SHP77 (cell line): ENCODE results near the gene NIPBL.
"Not testable (repeated sequence)": the region's sequence is repeated elsewhere in the genome, so short reads cannot be mapped to it uniquely, and the experiment has no call there.

Experiments
- DNase-seq, 2 experiments: peaks; one replicate each; lab custom pipeline; 2025; lab: John Stamatoyannopoulos, UW

The NIPBL gene

DNA sequence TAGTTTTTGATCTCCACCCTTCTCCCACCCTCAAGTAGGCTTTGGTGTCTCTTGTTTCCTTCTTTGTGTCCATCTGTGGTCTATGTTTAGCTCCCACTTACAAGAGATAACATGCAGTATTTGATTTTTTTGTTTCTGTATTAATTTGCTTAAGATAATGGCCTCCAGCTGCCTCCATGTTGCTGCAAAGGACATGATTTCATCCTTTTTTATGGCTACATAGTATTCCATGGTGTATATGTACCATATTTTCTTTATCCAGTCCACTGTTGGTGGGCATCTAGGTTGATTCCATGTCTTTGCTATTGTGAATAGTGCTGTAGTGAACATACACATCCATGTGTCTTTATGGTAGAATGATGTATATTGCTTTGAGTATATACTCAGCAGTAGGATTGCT lies 24.5 kb downstream of the NIPBL start:
- not testable (repeated sequence) for DNase-seq

DNA sequence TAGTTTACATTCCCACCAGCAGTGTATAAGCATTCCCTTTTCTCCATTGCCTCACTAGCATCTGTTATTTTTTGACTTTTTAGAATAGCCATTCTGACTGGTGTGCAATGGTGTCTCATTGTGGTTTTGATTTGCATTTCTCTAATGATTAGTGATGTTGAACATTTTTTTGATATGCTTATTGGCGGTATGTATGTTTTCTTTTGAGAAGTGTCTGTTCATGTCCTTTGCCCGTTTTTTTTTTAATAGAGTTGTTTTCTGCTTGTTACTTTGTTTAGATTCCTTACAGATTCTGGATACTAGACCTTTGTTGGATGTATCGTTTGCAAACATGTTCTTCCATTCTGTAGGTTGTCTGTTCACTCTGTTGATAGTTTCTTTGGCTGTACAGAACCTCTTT lies 25.3 kb downstream of the NIPBL start:
- DNase-seq, result no peak

DNA sequence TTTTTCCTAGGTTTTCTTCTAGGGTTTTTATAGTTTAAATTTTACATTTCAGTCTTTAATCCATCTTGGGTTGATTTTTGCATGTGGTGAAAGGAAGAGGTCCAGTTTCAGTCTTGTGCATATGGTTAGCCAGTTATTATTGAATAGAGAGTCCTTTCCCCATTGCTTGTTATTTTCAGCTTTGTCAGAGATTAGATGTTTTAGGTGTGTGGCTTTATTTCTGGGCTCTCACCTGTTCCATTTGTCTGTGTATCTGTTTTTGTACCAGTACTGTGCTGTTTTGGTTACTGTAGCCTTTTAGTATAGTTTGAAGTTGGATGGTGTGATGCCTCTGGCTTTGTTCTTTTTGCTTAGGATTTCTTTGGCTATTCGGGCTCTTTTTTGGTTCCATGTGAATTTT lies 25.8 kb downstream of the NIPBL start:
- DNase-seq, result no peak

DNA sequence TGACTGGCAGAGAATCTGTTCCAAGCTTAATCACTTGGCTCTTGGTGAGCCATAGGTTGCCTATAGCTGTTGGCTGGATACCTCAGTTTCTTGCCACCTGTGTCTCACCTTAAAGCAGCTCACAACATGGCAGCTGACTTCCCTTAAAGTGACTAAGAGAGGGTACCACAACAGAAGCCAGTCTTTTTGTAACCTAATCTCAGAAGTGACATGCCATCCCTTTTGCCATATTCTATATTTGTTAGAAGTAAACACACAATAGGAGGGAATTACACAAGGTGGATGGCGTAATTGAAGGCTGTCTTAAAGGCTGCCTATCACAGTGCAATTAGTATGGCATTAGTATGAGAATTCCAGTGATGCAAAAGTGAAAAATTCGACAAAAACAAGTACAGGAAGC lies 28.1 kb downstream of the NIPBL start:
- no peak for DNase-seq

DNA sequence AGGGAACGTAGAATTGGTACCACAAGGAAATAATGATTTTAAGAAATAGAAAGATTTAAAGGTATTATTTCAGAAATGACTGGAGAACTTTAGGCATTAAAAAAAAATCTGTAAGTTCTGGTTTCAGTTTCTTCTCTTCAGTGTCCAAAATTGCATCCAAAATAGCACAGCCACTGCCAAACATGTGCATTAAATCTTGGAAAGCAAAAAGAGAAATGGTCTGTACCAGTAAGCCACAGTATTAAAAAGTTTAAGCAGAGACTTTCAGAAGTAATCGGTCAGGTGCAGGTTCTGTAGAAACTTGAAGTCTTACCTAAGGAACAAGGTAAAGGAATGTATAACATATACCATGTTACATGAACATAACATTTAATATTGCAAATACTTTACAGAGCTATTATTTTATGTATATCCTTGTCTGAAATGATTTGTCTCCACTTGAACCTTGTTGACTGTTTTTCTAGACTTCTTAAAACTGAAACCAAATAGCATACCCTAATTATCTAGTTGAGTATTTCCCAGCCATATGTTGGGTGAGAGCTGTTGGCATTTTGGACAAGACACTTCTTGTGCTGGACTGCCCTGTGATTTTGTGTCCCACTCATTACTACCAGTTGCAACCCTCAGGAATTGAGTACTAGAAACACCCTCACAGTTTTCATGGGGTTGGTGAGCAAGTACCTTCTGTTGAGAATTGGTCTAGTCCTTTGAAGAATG lies 32.1 kb downstream of the NIPBL start:
- no peak for DNase-seq

DNA sequence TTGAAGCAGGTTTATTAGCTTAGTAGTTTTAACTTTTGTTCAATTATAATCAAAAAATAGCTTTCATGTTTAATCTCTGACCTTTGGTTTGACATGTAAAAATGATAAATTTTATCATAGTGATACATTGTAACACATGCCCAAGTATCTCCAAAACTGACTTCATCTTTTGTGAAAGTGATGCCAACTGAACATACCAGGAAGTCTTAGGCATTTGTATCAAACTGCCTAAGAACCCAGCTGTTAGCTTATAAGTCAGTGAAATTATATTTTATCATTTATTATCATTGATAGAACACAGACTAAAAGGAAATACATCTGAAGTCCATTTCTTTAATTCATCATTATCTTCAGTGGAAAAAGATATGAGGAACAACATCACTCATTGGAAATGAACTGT lies 39.1 kb downstream of the NIPBL start:
- no peak for DNase-seq

DNA sequence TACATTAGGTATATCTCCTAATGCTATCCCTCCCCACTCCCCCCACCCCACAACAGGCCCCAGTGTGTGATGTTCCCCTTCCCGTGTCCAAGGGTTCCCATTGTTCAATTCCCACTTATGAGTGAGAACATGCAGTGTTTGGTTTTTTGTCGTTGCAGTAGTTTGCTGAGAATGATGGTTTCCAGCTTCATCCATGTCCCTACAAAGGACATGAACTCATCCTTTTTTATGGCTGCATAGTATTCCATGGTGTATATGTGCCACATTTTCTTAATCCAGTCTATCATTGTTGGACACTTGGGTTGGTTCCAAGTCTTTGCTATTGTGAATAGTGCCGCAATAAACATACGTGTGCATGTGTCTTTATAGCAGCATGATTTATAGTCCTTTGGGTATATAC lies 40.0 kb downstream of the NIPBL start:
- not testable (repeated sequence) for DNase-seq

DNA sequence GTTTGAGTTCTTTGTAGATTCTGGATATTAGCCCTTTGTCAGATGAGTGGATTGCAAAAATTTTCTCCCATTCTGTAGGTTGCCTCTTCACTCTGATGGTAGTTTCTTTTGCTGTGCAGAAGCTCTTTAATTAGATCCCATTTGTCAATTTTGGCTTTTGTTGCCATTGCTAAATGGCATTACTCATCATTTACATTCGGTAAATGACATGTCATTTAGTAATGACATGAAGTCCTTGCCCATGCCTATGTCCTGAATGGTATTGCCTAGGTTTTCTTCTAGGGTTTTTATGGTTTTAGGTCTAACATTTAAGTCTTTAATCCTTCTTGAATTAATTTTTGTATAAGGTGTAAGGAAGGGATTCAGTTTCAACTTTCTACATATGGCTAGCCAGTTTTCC lies 40.8 kb downstream of the NIPBL start:
- DNase-seq, result not testable (repeated sequence)

DNA sequence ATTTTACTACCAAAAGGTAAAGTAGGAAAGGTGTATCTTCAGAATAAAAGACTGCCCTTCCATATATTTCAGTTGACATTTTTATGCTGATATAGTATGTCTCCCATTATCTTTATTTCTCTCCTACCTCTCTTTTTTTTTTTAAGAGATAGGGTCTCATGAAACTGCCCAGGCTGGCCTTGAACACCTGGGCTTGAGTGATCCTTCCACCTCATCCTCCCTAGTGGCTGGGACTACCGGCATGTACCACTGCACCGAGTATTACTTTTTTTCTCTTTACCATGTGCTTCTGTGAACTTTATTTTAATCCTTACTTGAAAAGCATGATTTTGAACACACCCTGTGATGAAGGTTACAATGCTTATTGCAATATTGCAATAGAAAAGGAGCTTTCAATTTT lies 42.7 kb downstream of the NIPBL start:
- no peak for DNase-seq

DNA sequence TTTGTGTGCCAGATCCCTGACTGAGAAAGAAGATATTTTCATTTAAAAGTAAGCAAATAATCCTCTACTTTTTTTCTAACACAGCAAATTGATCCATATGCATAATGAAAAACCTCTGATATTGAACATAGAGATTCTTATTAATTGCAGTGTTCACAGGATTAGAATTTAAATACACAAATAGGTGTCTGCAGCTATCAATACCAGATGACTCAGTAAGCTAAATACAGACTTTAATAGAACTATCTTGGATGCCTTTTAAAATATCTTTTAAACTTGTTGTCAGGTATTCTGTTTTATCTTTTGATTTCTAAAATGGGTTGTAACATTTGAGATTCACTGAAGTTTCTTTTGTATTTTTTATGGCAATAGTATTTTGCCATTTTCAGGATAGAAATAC lies 43.1 kb downstream of the NIPBL start:
- DNase-seq, result no peak

DNA sequence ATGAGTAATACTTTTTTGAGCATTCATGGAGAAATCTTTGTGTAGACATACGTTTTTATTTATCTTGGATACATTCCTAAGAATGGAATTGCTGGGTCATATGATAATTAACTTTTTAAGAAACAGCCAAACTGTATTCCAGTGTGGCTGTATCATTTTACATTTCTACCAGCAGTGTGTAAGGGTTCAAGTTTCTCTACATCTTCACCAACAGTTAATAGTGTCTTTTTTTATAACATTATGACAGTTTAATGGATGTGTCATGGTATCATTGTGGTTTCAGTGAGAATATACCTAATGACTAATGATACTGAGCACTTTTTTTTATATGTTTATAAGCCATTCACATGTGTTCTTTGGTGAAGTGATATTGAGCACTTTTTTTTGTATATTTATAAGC lies 52.4 kb downstream of the NIPBL start:
- DNase-seq, result no peak

DNA sequence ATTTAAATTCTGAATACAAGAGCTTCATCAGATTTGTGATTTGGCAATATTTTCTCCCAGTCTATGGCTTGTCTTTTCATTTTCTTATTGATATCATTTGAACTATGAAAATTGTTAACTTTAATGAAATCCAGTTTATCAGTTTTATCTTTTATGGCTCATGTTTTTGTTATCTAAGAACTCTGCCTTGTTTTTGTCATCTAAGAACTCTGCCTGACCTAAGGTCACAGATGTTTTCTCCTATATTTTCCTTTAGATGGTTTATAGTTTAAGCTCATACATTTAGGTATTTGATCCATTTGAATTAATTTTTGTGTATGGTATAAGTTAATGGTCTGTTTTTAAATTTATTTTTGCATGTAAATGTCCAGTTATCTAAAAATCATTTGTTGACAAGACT lies 52.9 kb downstream of the NIPBL start:
- no peak for DNase-seq

DNA sequence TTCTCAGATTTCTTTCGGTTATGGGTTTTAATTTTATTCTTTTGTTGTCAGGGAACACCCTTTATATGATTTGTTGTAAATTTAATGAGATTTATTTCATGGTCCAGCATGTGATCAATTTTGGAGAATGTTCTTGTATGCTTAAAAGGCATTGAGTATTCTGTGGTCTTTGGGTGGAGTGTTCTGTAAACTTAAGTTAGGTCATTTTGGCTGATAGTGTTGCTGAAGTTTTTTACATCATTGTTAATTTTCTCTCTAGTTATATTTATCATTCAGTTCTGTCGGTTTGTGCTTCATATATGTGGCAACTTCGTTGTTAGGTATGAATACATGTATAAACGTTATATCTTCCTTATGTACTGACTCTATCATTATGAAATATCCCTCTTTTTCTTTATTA lies 55.5 kb downstream of the NIPBL start:
- no peak for DNase-seq

DNA sequence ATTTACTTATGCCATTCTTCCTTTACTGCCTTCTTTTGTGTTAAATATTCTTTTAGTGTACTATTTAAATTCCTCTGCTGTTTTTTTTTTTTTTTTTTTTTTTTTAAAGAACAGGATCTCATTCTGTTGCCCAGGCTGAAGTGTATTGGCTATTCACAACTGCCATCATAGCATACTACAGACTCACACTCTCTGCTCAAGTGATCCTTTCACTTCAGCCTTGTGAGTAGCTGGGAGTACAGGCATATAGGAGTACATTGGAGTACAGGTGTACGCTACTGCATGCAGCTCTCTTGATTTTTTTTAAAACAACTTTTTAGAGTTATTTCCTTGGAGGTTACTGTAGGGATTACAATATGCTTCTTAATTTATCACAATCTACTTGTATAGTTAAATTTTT lies 56.1 kb downstream of the NIPBL start:
- DNase-seq, result no peak

DNA sequence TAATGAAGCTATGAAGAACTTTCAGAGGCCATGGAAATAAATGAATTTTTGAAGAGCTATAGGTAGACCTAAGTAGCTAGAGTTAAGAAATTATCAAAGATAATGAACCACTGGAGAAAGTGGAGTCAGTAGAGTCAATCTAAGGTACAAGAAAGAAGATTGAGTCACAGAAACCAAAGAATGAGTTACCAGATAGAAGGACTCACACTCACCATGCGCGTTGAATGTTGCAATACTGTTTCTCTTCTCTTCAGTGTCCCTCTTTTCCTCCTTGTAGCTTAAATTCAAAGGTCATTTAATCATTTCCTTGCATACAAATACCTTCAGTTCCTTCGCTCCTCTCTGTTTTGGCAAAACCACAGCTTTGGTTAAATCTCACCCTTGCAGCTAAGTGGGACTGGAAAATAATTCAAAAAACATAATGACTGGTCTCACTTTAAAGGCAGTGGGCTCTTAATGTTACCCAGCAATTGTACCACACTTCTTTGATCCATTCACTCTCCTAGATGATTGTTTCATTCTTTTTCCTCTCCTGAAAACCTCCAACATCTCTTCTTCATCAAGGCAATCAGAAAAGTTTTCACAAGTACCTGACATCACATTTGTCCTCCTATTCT lies 58.3 kb downstream of the NIPBL start:
- no peak for DNase-seq

DNA sequence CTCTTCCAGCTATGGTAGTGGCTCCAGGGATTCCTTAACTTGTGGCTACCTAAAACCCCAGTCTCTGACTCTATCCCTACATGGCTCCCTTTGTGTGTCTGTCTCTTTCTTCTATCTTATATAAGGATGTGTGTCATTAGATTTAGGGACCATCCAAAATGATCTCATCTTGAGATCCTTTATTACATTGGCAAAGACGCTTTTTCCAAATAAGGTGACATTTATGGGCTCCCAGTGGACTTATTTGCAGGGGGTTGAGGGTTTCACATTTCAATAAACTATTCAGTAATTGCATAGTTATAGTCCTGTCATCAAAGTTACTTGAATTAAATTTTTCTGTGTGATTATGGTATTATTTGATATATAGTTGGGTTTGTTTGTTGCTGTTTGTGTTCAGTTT lies 59.2 kb downstream of the NIPBL start:
- DNase-seq, result no peak

DNA sequence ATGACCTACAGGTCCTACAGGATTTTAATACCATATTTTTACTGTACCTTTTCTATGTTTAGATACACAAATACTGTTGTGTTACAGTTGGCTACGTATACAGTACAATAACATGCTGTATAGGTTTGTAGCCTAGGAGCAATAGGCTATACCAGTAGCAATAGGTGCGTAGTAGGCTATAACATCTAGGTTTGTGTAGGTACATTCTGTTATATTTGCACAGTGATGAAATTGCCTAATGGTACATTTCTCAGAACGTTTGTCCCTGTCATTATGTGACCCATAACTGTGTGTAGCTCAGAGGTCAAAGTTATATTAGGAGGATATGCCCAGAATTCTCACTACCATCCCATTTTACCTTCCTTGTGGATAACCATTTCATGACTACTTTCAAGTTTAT lies 59.7 kb downstream of the NIPBL start:
- no peak for DNase-seq

DNA sequence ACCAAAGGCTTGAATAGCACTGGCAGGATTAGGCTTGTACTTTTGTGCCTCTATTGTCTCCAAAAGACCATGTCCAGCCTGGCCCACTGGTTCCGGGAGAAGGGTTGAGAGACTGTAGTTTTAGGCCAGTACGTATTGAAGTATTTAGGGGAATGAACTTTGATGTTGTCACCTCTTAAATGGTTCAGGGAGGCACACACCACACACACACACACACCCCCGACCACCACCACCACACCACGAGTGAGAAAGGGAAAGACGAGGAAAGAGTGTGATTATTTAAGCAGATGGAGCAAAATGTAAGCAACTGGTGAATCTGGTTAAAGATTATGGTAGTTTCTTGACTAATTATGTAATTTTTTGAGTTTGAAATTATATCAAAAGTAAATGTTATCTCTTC lies 61.6 kb downstream of the NIPBL start:
- DNase-seq, result no peak

DNA sequence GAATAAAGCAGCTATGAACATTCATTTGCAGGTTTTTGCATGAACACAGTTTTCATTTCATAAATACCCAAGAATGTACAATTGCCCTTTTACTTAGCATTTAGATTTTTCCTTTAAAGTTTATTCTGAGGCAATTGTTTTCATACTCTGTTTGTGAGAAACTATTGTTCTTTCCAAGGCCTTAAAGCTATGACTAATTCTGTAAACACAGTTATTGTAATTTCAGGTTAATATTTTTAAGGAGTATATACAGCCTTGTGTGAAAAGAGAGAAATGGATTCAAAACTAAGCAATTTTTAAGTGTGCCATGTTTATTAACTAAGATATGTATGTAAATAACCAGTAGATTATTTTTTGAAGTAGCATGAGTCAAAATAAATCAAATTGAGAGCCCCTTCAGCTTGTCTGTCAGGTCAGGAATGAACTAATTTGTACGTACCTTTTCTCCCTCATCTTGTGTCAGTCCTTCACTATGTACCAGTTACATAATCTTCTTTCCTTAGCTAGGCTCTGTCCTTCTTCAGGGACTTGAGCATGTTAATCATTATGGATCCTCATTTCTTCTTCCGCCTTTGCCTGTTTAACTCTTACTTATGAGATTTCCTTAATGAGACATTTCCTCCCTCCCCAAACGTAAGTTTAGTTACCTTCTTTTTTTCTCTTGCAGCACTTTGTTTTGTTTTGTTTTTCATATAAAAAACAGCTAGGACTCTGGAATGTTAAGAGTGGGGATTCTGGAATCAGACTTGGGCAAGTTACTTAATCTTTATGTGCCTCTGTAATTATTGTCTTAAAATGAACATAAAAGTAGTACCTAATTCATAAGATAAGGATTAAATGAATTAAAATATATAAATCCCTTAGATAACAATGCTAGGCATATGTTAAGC lies 63.6 kb downstream of the NIPBL start:
- no peak for DNase-seq

DNA sequence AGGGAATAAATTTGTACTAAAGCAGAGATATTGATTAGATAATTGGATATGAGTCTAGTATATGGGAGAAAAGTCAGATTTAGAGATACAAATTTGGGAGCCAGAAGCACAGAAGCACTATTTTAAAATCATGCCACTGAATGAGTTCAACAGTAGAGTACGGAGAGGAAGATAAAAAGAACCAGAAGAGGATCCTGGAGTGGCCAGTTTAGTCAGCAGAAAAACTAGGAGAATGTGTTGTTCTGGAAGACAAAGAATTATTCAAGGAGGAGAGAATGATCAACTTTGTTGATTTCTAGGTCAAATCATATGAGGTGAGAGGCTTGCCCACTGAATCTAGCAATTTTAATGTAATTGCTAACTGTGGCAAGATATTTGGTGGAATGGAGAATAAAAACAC lies 67.0 kb downstream of the NIPBL start:
- DNase-seq, result no peak

DNA sequence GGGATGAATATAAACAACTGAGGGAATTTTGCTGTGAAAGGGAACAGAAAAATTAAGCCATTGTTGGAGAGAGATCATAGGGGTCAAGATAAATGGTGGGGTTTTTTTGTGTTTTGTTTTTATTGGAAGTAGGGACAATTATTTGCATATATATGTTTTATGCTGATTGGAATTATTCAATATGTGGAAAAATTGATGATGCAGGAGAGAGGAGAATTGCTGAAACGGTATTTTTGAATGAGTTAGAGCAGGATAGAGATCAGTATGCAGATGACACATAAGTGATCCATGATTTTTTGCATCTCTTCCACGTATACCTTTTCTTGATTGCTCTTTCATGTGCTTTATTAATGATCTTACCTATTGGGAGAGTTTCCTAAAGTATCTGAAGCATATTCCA lies 67.5 kb downstream of the NIPBL start:
- no peak for DNase-seq

DNA sequence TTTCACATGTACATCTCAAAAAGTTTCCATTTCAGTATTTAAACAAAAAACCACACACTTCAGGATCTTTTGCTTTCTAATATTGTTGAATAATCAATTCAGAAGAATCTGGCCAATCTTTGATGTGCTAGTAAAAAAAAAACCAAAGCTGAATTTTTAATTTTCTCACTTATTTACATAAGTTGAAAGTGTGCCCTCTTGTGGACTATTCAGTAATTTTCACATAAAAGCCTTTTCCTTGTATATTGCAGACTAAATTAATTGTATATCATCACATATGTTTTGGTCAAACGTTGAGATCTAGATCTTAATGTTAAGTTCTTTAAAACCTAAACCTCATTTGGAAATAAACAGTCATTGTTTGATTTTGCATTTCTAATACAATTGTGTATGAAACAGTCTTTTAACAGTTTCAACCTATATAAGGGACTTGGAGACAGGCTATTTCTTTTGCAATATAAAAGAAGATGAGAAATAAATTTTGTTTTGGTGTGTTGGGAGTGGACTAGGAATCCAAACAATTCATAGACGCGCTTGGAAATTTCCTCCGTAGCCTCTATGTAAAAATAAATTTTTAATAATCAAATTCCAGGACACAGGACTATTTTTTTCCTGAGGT lies 68.1 kb downstream of the NIPBL start:
- peak; percentile 51 to 56 for DNase-seq

DNA sequence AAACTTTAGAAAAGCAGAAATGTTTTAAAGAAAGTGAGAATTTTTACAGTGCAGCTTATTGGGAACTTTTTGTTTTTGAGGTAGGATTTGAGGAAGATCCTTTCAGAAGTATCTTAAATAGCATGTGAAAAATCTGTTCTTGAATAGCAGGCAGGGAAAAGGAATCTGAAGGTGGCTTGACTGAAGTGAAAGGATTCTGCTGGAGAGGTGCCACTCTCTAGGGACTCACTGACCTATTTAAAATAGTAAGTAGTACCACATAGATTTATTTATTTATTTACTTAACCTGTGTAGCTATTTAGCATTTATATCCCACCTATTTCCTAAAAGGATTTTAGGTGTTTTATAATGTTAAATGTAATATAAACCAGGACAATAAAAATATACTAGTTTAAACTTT lies 69.1 kb downstream of the NIPBL start:
- no peak for DNase-seq
